C4-2B (cell line): Measurements from ENCODE around the gene ATXN8OS.

ENCODE experiments used
- CTCF ChIP-seq: fragments of 450-650 bp; conservative IDR thresholded peaks from 2 replicates; pipeline ENCODE4 v1.5.1; 2017; ENCODE audit warnings: mild to moderate bottlenecking
- ZFX ChIP-seq: fragments of 450-650 bp; IDR thresholded peaks from 2 replicates; pipeline ENCODE4 v1.6.1; 2017

DNA sequence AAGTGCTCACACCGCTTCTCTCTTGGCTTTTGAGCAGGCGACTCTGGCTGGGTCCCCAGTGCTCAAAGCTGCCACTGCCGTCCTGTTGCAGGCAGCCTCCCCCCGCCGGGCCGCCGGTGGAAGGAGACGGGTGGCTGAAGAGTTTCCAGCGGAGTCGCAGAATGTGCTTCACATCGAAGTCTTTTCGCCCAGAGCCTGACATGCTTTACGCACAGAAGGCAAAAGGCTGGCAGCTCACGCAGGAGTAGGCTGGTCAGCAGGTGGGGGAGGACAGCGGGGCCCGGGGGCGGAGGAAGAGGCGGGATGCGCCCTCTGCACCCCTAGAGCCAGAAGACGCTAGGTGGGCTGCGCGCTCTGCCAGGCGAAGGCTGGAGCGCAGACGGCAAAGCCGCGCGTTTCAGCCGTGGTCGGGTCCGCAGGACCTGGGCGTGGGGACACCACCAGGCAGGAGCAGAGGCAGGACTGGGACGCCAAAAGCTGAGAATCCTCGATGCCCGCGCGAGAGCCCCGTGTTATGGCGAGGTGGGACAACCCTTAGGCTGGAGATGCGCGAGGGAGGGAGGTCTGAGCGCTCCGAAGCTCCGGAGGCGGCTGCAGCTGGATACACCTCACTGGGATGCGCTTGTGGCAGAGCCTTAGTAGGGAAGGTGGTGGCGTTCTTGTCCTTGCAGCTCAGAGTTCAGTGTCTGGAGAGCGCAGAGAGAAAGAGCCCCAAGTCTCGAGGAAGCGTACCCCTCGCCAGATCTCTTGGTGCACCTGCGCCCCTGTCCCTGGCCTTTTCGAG is at the start of gene ATXN8OS:
- TF ChIP-seq CTCF (no peak), ZFX (no peak)
